WTC11 (cell line): ENCODE measurements around the gene ZNF821. TPM values are rescaled to one million over a fixed set of nuclear protein-coding genes. Genes with fewer than 3 reads are reported as not detected.

Experiments used
- ATAC-seq: fragments of 200-7000 bp; cut with Tn5 transposase; 2 replicates; pipeline ENCODE4 v1.10.0; 2021; ENCODE audit warnings: mild to moderate bottlenecking, moderate library complexity
- CTCF ChIA-PET: fragments of 300-600 bp; sonication (Branson Sonifier 250); formaldehyde crosslinking; loops from one replicate; lab custom pipeline; 2021; ENCODE audit warnings: antibody characterized with exemption; lab: Charles Lee
- POLR2A ChIA-PET: fragments of 350-600 bp; sonication (Branson Sonifier 250); formaldehyde crosslinking; loops from one replicate; lab custom pipeline; 2021; ENCODE audit warnings: antibody characterized with exemption; lab: Charles Lee
- DNase-seq: peaks from one replicate; pipeline ENCODE4 v3.0.0; 2021; ENCODE audit warnings: low spot score
- H3K27ac Mint-ChIP-seq: 2 replicates; pipeline ENCODE4 v1.8.0; 2021; ENCODE audit warnings: mixed read lengths
- H3K27me3 Mint-ChIP-seq: 2 replicates; pipeline ENCODE4 v1.8.0; 2021; ENCODE audit warnings: low read depth, mild to moderate bottlenecking, moderate library complexity, mixed read lengths
- H3K36me3 Mint-ChIP-seq: 2 replicates; pipeline ENCODE4 v1.8.0; 2021; ENCODE audit warnings: mixed read lengths
- H3K4me1 Mint-ChIP-seq: 2 replicates; pipeline ENCODE4 v1.8.0; 2022; ENCODE audit warnings: mixed read lengths
- H3K4me3 Mint-ChIP-seq: 2 replicates; pipeline ENCODE4 v1.8.0; 2021; ENCODE audit warnings: mild to moderate bottlenecking, moderate library complexity, mixed read lengths
- H3K9me3 Mint-ChIP-seq: 2 replicates; pipeline ENCODE4 v1.8.0; 2021; ENCODE audit warnings: mixed read lengths
- CREB1 ChIP-seq: sonication (generic); formaldehyde crosslinking; IDR thresholded peaks from 2 replicates; pipeline ENCODE4 v1.8.0; 2023; ENCODE audit warnings: mild to moderate bottlenecking, missing genetic modification reagents
- EMX1 ChIP-seq: fragments of 250-450 bp; sonication (Bioruptor Pico); IDR thresholded peaks from 2 replicates; pipeline ENCODE4 v1.8.0; 2021; ENCODE audit warnings: mild to moderate bottlenecking
- FOXJ3 ChIP-seq: sonication (generic); formaldehyde crosslinking; IDR thresholded peaks from 2 replicates; pipeline ENCODE4 v1.9.0; 2021; ENCODE audit warnings: missing genetic modification reagents, mild to moderate bottlenecking, borderline replicate concordance
- GRHL2 ChIP-seq: fragments of 250-450 bp; sonication (Bioruptor Pico); IDR thresholded peaks from 2 replicates; pipeline ENCODE4 v1.8.0; 2022; ENCODE audit warnings: mild to moderate bottlenecking, moderate library complexity; ENCODE audit not compliant: insufficient replicate concordance, severe bottlenecking
- JAZF1 ChIP-seq: fragments of 250-450 bp; sonication (Bioruptor Pico); IDR thresholded peaks from 2 replicates; pipeline ENCODE4 v1.9.0; 2021; ENCODE audit warnings: moderate library complexity, mild to moderate bottlenecking, inconsistent platforms
- JUN ChIP-seq: sonication (generic); formaldehyde crosslinking; IDR thresholded peaks from 2 replicates; pipeline ENCODE4 v1.8.0; 2023; ENCODE audit warnings: mild to moderate bottlenecking, missing genetic modification reagents
- NR1H2 ChIP-seq: sonication (generic); formaldehyde crosslinking; IDR thresholded peaks from 2 replicates; pipeline ENCODE4 v1.9.0; 2021; ENCODE audit warnings: mild to moderate bottlenecking, moderate library complexity, missing genetic modification reagents
- RORB ChIP-seq: fragments of 250-450 bp; sonication (Bioruptor Pico); IDR thresholded peaks from 2 replicates; pipeline ENCODE4 v1.9.0; 2021; ENCODE audit warnings: mild to moderate bottlenecking
- SOX15 ChIP-seq: fragments of 250-450 bp; sonication (Bioruptor Pico); IDR thresholded peaks from 2 replicates; pipeline ENCODE4 v1.9.0; 2021; ENCODE audit warnings: mild to moderate bottlenecking
- ZBTB21 ChIP-seq: sonication (generic); formaldehyde crosslinking; IDR thresholded peaks from 2 replicates; pipeline ENCODE4 v1.8.1; 2023; ENCODE audit warnings: mild to moderate bottlenecking, missing genetic modification reagents, borderline replicate concordance
- ZNF219 ChIP-seq: sonication (generic); formaldehyde crosslinking; IDR thresholded peaks from 2 replicates; pipeline ENCODE4 v1.8.0; 2023; ENCODE audit warnings: missing genetic modification reagents, mild to moderate bottlenecking, borderline replicate concordance
- ZNF317 ChIP-seq: sonication (generic); formaldehyde crosslinking; IDR thresholded peaks from 2 replicates; pipeline ENCODE4 v1.8.1; 2023; ENCODE audit warnings: low read depth, mild to moderate bottlenecking, moderate library complexity, missing genetic modification reagents, borderline replicate concordance
- ZNF671 ChIP-seq: fragments of 250-450 bp; sonication (Bioruptor Pico); IDR thresholded peaks from 2 replicates; pipeline ENCODE4 v1.8.0; 2021; ENCODE audit warnings: mild to moderate bottlenecking
- total RNA-seq: library from RNA; stranded (reverse); gene quantifications from 3 replicates; pipeline ENCODE4 v1.2.3, GENCODE V29; 2021
- TF ChIP-seq, protein P1 (sequence below): sonication (generic); formaldehyde crosslinking; IDR thresholded peaks from 2 replicates; pipeline ENCODE4 v1.8.1; 2023; ENCODE audit warnings: mild to moderate bottlenecking, missing genetic modification reagents
- TF ChIP-seq, protein P2 (sequence below): sonication (generic); formaldehyde crosslinking; IDR thresholded peaks from 2 replicates; pipeline ENCODE4 v1.8.1; 2022; ENCODE audit warnings: mild to moderate bottlenecking, missing genetic modification reagents, moderate library complexity, borderline replicate concordance
- TF ChIP-seq, protein P3 (sequence below): sonication (generic); formaldehyde crosslinking; IDR thresholded peaks from 2 replicates; pipeline ENCODE4 v1.8.1; 2023; ENCODE audit warnings: mild to moderate bottlenecking, missing genetic modification reagents
- TF ChIP-seq, protein P4 (sequence below): fragments of 250-450 bp; sonication (Bioruptor Pico); IDR thresholded peaks from 2 replicates; pipeline ENCODE4 v1.9.0; 2021; ENCODE audit warnings: moderate library complexity, mild to moderate bottlenecking, inconsistent platforms, borderline replicate concordance
- TF ChIP-seq, protein P5 (sequence below): sonication (generic); formaldehyde crosslinking; IDR thresholded peaks from 2 replicates; pipeline ENCODE4 v1.8.0; 2023; ENCODE audit warnings: missing genetic modification reagents
- TF ChIP-seq, protein P6 (sequence below): fragments of 250-450 bp; sonication (Bioruptor Pico); IDR thresholded peaks from 2 replicates; pipeline ENCODE4 v1.9.0; 2021; ENCODE audit warnings: mild to moderate bottlenecking, borderline replicate concordance

ZNF821 gene
- total RNA-seq, 1 experiment from 2014 or later: 16.2 TPM

DNA sequence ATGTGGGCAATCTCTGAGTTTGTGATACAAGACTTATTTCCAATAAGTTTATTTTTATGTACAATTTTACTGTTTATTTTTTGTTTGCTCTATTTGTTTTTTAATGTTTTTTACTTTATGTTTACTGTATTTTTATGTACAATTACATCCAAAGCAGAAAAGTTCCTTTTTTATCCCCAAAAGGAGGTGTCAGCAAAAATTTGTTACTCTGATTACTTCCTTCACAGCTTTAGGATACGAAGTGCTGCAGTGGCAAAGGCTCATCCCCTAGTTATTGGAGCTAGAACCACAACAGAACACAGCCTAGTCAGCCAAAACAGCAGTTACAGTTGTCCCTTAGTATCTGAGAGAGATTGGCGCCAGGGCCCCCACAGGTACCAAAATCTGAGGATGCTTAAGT is 47.0 kb upstream of the ZNF821 start:
- Mint-ChIP-seq H3K27ac (no peak overlapping the region), H3K9me3 (no peaks in the 10 kb centered on the region)
- POLR2A ChIA-PET: interaction anchor here (0.6 kb wide), 1 partner anchor 171 kb away, joined by 4 read pairs; no protein-coding TSS in a partner anchor
- ATAC-seq: no peak
- TF ChIP-seq, protein P1, sequence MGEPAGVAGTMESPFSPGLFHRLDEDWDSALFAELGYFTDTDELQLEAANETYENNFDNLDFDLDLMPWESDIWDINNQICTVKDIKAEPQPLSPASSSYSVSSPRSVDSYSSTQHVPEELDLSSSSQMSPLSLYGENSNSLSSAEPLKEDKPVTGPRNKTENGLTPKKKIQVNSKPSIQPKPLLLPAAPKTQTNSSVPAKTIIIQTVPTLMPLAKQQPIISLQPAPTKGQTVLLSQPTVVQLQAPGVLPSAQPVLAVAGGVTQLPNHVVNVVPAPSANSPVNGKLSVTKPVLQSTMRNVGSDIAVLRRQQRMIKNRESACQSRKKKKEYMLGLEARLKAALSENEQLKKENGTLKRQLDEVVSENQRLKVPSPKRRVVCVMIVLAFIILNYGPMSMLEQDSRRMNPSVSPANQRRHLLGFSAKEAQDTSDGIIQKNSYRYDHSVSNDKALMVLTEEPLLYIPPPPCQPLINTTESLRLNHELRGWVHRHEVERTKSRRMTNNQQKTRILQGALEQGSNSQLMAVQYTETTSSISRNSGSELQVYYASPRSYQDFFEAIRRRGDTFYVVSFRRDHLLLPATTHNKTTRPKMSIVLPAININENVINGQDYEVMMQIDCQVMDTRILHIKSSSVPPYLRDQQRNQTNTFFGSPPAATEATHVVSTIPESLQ (CRISPR knock-in tag): no peak
- TF ChIP-seq, all 79 proteins: peak for 0
- CTCF ChIA-PET: interaction anchor here (1.0 to 1.6 kb wide), 2 partner anchors 30 to 49 kb away, joined by 3 to 5 read pairs; no protein-coding TSS in a partner anchor
- no peak for DNase-seq
- peaks cover 47% of the 10 kb centered on the region for H3K36me3 Mint-ChIP-seq
- H3K4me3 Mint-ChIP-seq: no peak overlapping the region
- H3K27me3 Mint-ChIP-seq: no peaks in the 10 kb centered on the region
- no peaks in the 10 kb centered on the region for H3K4me1 Mint-ChIP-seq

DNA sequence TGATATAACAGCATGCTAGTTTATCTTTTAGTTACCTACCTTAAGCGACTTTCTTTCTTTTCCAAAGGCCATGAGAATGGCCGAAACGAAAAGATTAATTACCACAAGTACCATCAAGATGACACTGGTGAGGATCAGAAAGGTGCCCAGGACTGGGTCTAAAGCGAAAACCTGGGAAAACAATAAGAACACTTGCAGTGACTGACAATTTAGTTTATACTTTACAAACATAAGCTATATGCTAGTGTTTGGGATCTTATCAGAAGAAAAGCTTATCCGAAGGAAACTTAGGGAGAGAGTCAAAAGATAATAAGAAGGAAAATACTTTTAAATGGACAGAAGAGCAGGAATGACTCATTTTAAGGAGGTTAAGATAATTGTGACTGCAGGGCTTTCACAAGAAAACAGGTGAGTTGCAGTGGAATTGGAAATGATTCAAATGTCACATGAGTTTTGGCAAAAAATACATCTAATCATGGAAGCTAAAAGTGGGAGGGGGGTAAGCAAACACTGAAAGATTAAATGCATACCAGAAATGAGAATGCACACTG is 46.1 kb upstream of the ZNF821 start:
- TF ChIP-seq, protein P1 (CRISPR knock-in tag): no peak
- TF ChIP-seq EMX1 (CRISPR knock-in tag) (no peak), FOXJ3 (no peak), RORB (CRISPR knock-in tag) (no peak)
- Mint-ChIP-seq H3K27ac (no peak overlapping the region), H3K4me3 (no peak overlapping the region), H3K36me3 (peaks cover 55% of the 10 kb centered on the region), H3K4me1 (no peaks in the 10 kb centered on the region), H3K9me3 (no peaks in the 10 kb centered on the region), H3K27me3 (no peaks in the 10 kb centered on the region)
- no peak for DNase-seq
- POLR2A ChIA-PET: no interaction called here
- ATAC-seq: no peak
- CTCF ChIA-PET: interaction anchor here (1.6 to 1.7 kb wide), 2 partner anchors 31 kb away, joined by 5 to 6 read pairs; no protein-coding TSS in a partner anchor

DNA sequence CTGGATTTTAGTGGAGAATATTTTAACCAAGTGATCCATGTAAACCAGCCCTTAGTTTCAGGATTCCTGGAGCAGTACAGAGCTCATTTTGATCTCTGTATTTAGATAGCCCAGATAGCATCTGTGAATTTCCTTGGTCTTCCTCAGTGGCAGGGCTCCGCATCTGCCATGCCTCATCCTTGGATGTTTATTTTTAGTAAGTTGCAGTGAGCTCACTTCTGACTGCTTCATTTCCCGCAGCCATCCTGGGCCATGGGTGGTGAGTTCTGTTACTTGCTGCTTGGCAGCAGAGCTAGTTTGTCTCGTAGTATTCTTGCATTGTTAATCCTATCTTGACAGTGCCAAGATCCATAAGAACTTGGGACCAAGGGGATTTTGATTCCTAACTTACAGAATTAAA is 45.1 kb upstream of the ZNF821 start:
- Mint-ChIP-seq H3K4me3 (no peak overlapping the region), H3K9me3 (no peaks in the 10 kb centered on the region), H3K27ac (no peak overlapping the region; the same call in 1 of the 2 replicates), H3K27me3 (no peaks in the 10 kb centered on the region), H3K36me3 (peaks cover 64% of the 10 kb centered on the region), H3K4me1 (no peaks in the 10 kb centered on the region)
- TF ChIP-seq, protein P2, sequence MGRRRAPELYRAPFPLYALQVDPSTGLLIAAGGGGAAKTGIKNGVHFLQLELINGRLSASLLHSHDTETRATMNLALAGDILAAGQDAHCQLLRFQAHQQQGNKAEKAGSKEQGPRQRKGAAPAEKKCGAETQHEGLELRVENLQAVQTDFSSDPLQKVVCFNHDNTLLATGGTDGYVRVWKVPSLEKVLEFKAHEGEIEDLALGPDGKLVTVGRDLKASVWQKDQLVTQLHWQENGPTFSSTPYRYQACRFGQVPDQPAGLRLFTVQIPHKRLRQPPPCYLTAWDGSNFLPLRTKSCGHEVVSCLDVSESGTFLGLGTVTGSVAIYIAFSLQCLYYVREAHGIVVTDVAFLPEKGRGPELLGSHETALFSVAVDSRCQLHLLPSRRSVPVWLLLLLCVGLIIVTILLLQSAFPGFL: no peak
- TF ChIP-seq GRHL2 (CRISPR knock-in tag): no peak
- TF ChIP-seq ZNF219 (CRISPR knock-in tag): no peak
- TF ChIP-seq ZNF317 (CRISPR knock-in tag): no peak
- no peak for TF ChIP-seq JUN
- no peak for TF ChIP-seq NR1H2 (CRISPR knock-in tag)
- TF ChIP-seq, protein P3, sequence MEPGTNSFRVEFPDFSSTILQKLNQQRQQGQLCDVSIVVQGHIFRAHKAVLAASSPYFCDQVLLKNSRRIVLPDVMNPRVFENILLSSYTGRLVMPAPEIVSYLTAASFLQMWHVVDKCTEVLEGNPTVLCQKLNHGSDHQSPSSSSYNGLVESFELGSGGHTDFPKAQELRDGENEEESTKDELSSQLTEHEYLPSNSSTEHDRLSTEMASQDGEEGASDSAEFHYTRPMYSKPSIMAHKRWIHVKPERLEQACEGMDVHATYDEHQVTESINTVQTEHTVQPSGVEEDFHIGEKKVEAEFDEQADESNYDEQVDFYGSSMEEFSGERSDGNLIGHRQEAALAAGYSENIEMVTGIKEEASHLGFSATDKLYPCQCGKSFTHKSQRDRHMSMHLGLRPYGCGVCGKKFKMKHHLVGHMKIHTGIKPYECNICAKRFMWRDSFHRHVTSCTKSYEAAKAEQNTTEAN (CRISPR knock-in tag): no peak
- TF ChIP-seq, protein P4, sequence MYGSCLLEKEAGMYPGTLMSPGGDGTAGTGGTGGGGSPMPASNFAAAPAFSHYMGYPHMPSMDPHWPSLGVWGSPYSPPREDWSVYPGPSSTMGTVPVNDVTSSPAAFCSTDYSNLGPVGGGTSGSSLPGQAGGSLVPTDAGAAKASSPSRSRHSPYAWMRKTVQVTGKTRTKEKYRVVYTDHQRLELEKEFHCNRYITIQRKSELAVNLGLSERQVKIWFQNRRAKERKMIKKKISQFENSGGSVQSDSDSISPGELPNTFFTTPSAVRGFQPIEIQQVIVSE: no peak
- TF ChIP-seq ZNF671 (CRISPR knock-in tag): no peak
- TF ChIP-seq SOX15 (CRISPR knock-in tag): no peak
- TF ChIP-seq CREB1 (CRISPR knock-in tag): no peak
- TF ChIP-seq, protein P5, sequence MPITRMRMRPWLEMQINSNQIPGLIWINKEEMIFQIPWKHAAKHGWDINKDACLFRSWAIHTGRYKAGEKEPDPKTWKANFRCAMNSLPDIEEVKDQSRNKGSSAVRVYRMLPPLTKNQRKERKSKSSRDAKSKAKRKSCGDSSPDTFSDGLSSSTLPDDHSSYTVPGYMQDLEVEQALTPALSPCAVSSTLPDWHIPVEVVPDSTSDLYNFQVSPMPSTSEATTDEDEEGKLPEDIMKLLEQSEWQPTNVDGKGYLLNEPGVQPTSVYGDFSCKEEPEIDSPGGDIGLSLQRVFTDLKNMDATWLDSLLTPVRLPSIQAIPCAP (CRISPR knock-in tag): no peak
- TF ChIP-seq ZBTB21 (CRISPR knock-in tag): no peak
- TF ChIP-seq, protein P6, sequence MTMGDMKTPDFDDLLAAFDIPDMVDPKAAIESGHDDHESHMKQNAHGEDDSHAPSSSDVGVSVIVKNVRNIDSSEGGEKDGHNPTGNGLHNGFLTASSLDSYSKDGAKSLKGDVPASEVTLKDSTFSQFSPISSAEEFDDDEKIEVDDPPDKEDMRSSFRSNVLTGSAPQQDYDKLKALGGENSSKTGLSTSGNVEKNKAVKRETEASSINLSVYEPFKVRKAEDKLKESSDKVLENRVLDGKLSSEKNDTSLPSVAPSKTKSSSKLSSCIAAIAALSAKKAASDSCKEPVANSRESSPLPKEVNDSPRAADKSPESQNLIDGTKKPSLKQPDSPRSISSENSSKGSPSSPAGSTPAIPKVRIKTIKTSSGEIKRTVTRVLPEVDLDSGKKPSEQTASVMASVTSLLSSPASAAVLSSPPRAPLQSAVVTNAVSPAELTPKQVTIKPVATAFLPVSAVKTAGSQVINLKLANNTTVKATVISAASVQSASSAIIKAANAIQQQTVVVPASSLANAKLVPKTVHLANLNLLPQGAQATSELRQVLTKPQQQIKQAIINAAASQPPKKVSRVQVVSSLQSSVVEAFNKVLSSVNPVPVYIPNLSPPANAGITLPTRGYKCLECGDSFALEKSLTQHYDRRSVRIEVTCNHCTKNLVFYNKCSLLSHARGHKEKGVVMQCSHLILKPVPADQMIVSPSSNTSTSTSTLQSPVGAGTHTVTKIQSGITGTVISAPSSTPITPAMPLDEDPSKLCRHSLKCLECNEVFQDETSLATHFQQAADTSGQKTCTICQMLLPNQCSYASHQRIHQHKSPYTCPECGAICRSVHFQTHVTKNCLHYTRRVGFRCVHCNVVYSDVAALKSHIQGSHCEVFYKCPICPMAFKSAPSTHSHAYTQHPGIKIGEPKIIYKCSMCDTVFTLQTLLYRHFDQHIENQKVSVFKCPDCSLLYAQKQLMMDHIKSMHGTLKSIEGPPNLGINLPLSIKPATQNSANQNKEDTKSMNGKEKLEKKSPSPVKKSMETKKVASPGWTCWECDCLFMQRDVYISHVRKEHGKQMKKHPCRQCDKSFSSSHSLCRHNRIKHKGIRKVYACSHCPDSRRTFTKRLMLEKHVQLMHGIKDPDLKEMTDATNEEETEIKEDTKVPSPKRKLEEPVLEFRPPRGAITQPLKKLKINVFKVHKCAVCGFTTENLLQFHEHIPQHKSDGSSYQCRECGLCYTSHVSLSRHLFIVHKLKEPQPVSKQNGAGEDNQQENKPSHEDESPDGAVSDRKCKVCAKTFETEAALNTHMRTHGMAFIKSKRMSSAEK (CRISPR knock-in tag): no peak
- no peak for TF ChIP-seq JAZF1 (CRISPR knock-in tag)
- CTCF ChIA-PET: interaction anchor here (1.0 to 1.7 kb wide), 2 partner anchors 29 to 32 kb away, joined by 3 to 6 read pairs; no protein-coding TSS in a partner anchor
- POLR2A ChIA-PET: interaction anchor here (0.7 to 0.8 kb wide), 3 partner anchors 13 to 46 kb away, joined by 3 to 5 read pairs (median 3); partner anchors contain the start of gene ZNF821
- no peak for ATAC-seq
- DNase-seq: no peak
